HL-60 (cell line): ENCODE data around the gene PRR33.

Source experiments
- DNase-seq, 2 experiments: peaks; one replicate each; pipeline ENCODE4 v3.0.0-alpha.2; 2010 to 2020; ENCODE audit warnings: low read depth in 1 of 2, low spot score in 1 of 2
- H3K27ac ChIP-seq: fragments of 250-450 bp; sonication (Bioruptor Pico); replicated peaks from 2 replicates; pipeline ENCODE4 v1.5.1; 2020; ENCODE audit warnings: mild to moderate bottlenecking, moderate library complexity
- H3K27me3 ChIP-seq: fragments of 250-450 bp; sonication (Bioruptor Pico); 2 replicates; pipeline ENCODE4 v1.5.1; 2021; ENCODE audit warnings: mild to moderate bottlenecking, moderate library complexity; ENCODE audit not compliant: insufficient read depth, poor library complexity, severe bottlenecking
- H3K4me3 ChIP-seq: replicated peaks from 2 replicates; pipeline ENCODE4 v1.5.1; 2011; ENCODE audit warnings: mild to moderate bottlenecking, control low read depth, low read length; ENCODE audit not compliant: insufficient read depth
- CTCF ChIP-seq: IDR thresholded peaks from one replicate; pipeline ENCODE4 v1.5.1; 2011; ENCODE audit warnings: low read length, control low read depth, inconsistent platforms; ENCODE audit not compliant: insufficient read depth
- GABPA ChIP-seq: IDR thresholded peaks from 2 replicates; pipeline ENCODE4 v1.6.1; 2012; ENCODE audit warnings: low read depth
- POLR2AphosphoS5 ChIP-seq: IDR thresholded peaks from 2 replicates; pipeline ENCODE4 v1.6.1; 2012; ENCODE audit warnings: low read depth
- REST ChIP-seq: IDR thresholded peaks from 2 replicates; pipeline ENCODE4 v1.6.1; 2012; ENCODE audit warnings: low read depth; ENCODE audit not compliant: insufficient replicate concordance
- SPI1 ChIP-seq: IDR thresholded peaks from 2 replicates; pipeline ENCODE4 v1.6.1; 2012; ENCODE audit warnings: low read depth, mild to moderate bottlenecking, borderline replicate concordance

PRR33 gene

DNA sequence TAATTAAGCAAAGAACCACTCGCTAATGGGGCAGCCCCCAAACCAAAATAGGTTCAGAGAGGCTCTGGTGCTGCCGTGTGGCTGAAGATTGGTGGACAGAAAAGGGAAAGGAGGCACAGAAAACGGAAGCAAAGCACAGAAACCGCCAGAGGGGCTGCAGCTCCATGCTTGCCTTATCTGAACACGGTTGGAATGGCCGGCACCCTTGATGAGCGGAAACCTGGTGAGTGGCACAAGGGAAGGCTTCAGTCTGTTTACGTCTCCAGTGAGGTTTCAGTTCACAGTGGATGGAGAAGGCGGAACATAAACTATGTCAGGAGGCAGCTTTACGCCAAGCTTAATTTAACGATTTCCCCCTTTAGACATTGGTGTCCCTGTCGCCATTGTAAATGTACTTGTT is 5.2 kb upstream of the PRR33 start:
- peak in 1 of 2 experiments; percentile 39 for DNase-seq
- H3K27me3 ChIP-seq = no peaks in the 10 kb centered on the region
- peak overlapping the region; percentile 10 for H3K27ac ChIP-seq

GRCh38 chr11:1896468-1896867 is 4.8 kb upstream of the PRR33 start:
- H3K4me3 ChIP-seq = no peak overlapping the region
- TF ChIP-seq REST (no peak), POLR2AphosphoS5 (no peak), GABPA (no peak), CTCF (no peak), SPI1 (no peak)
- H3K27ac ChIP-seq = no peak overlapping the region
- DNase-seq = no peak
- no peaks in the 10 kb centered on the region for H3K27me3 ChIP-seq

More for the DNA sequence above, 5.2 kb upstream of the PRR33 start:
- H3K4me3 ChIP-seq = peak overlapping the region; percentile 1; the same call in 1 of the 2 replicates
- no peak for TF ChIP-seq CTCF
- TF ChIP-seq REST = no peak
- TF ChIP-seq SPI1 = no peak
- no peak for TF ChIP-seq POLR2AphosphoS5
- TF ChIP-seq GABPA = no peak

GRCh38 chr11:1894759-1895158 is 3.1 kb upstream of the PRR33 start:
- no peak overlapping the region for H3K27ac ChIP-seq
- no peak for DNase-seq
- TF ChIP-seq POLR2AphosphoS5 (no peak), CTCF (no peak), REST (no peak), GABPA (no peak), SPI1 (no peak)
- no peaks in the 10 kb centered on the region for H3K27me3 ChIP-seq
- no peak overlapping the region for H3K4me3 ChIP-seq
